Transverse colon (tissue), 4 donors: Measurements from ENCODE around the gene XXYLT1. TPM values are rescaled to one million over a fixed set of nuclear protein-coding genes. Genes with fewer than 3 reads are reported as not detected.

Experiments used
- DNase-seq: peaks from one replicate; pipeline ENCODE4 v3.0.0-alpha.2; 2019
- H3K27ac ChIP-seq, 4 donors: fragments of 200-600 bp; sonication (generic); 2 replicates each; pipeline ENCODE4 v1.5.1; 2016 to 2018; ENCODE audit warnings: inconsistent platforms in 4 of 4
- H3K27me3 ChIP-seq: fragments of 200-600 bp; sonication (generic); 2 replicates; pipeline ENCODE4 v1.5.1; 2017; ENCODE audit warnings: inconsistent platforms
- H3K36me3 ChIP-seq, 4 donors: fragments of 200-600 bp; sonication (generic); 2 replicates each; pipeline ENCODE4 v1.5.1; 2017 to 2019; ENCODE audit warnings: inconsistent platforms in 4 of 4
- H3K4me1 ChIP-seq, 4 donors: fragments of 200-600 bp; sonication (generic); 2 replicates each; pipeline ENCODE4 v1.5.1; 2017 to 2020; ENCODE audit warnings: inconsistent platforms in 4 of 4
- H3K4me3 ChIP-seq, 4 donors: fragments of 200-600 bp; sonication (generic); 1 replicate in 1 of 4; 2 replicates in 3 of 4; pipeline versions ENCODE4 v1.5.1 to v1.6.1; 2017 to 2019; ENCODE audit warnings: inconsistent platforms in 4 of 4
- H3K9me3 ChIP-seq, 2 donors: fragments of 200-600 bp; sonication (generic); 2 replicates each; pipeline ENCODE4 v1.5.1; 2017 to 2019; ENCODE audit warnings: inconsistent platforms in 2 of 2
- EP300 ChIP-seq: sonication (generic); formaldehyde crosslinking; IDR thresholded peaks from one replicate; pipeline ENCODE4 v1.6.1; 2017; ENCODE audit warnings: antibody characterized with exemption, low read depth
- POLR2A ChIP-seq: fragments of 450-650 bp; IDR thresholded peaks from one replicate; pipeline ENCODE4 v1.6.1; 2016; ENCODE audit warnings: antibody characterized with exemption, mild to moderate bottlenecking, moderate library complexity
- POLR2AphosphoS5 ChIP-seq, 3 donors: sonication (generic); formaldehyde crosslinking; IDR thresholded peaks; one replicate each; pipeline ENCODE4 v1.6.1; 2016; ENCODE audit warnings: antibody characterized with exemption in 3 of 3
- WGBS, 2 donors: methylation state at CpG; one replicate each; pipeline ENCODE4 v1.1.5; 2018; ENCODE audit warnings: low coverage in 1 of 2; 5-methylcytosine and 5-hydroxymethylcytosine counted together
- in situ Hi-C, 4 donors: fragments of 200-750 bp; cut with MboI; loops; one replicate each; pipeline versions ENCODE4 v1.15.0 to v1.15.1; 2017; ENCODE audit warnings: low sequenced_read_pairs in 3 of 4, low pct_ligation_motif_present in 1 of 4, low pct_unique_long_range_greater_than_20kb in 1 of 4
- intact Hi-C: fragments of 100-400 bp; cut with DNase I; formaldehyde crosslinking; loops from one replicate; pipeline ENCODE4 v1.15.1; 2023; ENCODE audit warnings: low total_unique reads
- total RNA-seq, 4 donors: library from RNA; depleted of rRNA; stranded (reverse); fragments of >200 nt; gene quantifications; one replicate each; pipeline ENCODE4 v1.1.0, GENCODE V29; 2016
- TF ChIP-seq, protein P1 (sequence below), 5 experiments: fragments of 200-600 bp in 3 of 5; fragments of 450-650 bp in 2 of 5; sonication (generic) in 3 of 5; IDR thresholded peaks; 1 replicate in 2 of 5; 2 replicates in 3 of 5; pipeline ENCODE4 v1.5.1; 2016 to 2017; ENCODE audit warnings: antibody characterized with exemption in 5 of 5, inconsistent platforms in 3 of 5, mild to moderate bottlenecking in 2 of 5, moderate library complexity in 1 of 5

The XXYLT1 gene
- total RNA-seq, 4 donors from 2014 or later: 3.0 to 10.0 (median 5.9) TPM

GRCh38 chr3:195286115-195286872 lies 15.3 kb upstream of the XXYLT1 start:
- intact Hi-C loops: no loop called here
- DNase-seq: no peak

DNA sequence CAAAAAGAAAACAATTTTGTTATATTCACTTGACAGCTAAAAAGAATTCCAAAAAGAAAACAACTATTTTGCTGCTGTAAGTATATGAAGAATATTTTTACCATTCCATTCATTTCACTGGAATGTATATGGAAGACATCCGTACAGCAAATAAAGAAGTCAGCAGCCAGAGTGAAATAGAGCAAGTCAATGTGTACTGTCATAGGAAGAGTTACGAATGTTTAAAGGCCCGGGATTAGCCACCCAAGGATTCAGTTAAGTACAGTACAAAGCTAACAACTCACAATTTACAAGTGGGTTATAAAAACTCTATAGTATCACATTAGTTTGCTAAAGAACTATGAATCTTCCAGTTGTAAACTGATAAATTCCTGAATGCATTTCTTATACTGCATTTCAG lies 14.4 kb upstream of the XXYLT1 start:
- Histone ChIP-seq H3K4me1 (peaks cover 0 to 34% (median 9%) of the 10 kb centered on the region in 4 donors), H3K9me3 (no peaks in the 10 kb centered on the region), H3K4me3 (no peak overlapping the region), H3K27me3 (no peaks in the 10 kb centered on the region), H3K36me3 (peaks cover 0 to 35% (median 5%) of the 10 kb centered on the region in 4 donors), H3K27ac (peak overlapping the region in 2 of 4 donors; percentile 47 to 56)
- no peak for DNase-seq
- WGBS, 2 donors: 62 to 66% methylated on average over 3 of the region's 3 CpGs
- in situ Hi-C loops: no loop called here
- TF ChIP-seq POLR2AphosphoS5 (IDR thresholded peaks at IDR 0.05) (no peak), EP300 (no peak), POLR2A (no peak)
- TF ChIP-seq, protein P1, sequence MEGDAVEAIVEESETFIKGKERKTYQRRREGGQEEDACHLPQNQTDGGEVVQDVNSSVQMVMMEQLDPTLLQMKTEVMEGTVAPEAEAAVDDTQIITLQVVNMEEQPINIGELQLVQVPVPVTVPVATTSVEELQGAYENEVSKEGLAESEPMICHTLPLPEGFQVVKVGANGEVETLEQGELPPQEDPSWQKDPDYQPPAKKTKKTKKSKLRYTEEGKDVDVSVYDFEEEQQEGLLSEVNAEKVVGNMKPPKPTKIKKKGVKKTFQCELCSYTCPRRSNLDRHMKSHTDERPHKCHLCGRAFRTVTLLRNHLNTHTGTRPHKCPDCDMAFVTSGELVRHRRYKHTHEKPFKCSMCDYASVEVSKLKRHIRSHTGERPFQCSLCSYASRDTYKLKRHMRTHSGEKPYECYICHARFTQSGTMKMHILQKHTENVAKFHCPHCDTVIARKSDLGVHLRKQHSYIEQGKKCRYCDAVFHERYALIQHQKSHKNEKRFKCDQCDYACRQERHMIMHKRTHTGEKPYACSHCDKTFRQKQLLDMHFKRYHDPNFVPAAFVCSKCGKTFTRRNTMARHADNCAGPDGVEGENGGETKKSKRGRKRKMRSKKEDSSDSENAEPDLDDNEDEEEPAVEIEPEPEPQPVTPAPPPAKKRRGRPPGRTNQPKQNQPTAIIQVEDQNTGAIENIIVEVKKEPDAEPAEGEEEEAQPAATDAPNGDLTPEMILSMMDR (IDR thresholded peaks at IDR 0.05): no peak
- intact Hi-C loops: no loop called here

More at GRCh38 chr3:195286115-195286872, 15.3 kb upstream of the XXYLT1 start:
- Histone ChIP-seq H3K27me3 (no peaks in the 10 kb centered on the region), H3K9me3 (no peaks in the 10 kb centered on the region), H3K4me3 (no peak overlapping the region), H3K4me1 (peaks cover 0 to 34% (median 9%) of the 10 kb centered on the region in 4 donors), H3K36me3 (peaks cover 0 to 36% (median 5%) of the 10 kb centered on the region in 4 donors), H3K27ac (peak overlapping the region in 2 of 4 donors; percentile 9 to 47)
- in situ Hi-C loops: no loop called here
- WGBS, 2 donors: 36 to 43% methylated on average over 4 of the region's 4 CpGs
- TF ChIP-seq EP300 (no peak), POLR2AphosphoS5 (IDR thresholded peaks at IDR 0.05) (no peak), POLR2A (no peak)
- TF ChIP-seq, protein P1 (IDR thresholded peaks at IDR 0.05): no peak

DNA sequence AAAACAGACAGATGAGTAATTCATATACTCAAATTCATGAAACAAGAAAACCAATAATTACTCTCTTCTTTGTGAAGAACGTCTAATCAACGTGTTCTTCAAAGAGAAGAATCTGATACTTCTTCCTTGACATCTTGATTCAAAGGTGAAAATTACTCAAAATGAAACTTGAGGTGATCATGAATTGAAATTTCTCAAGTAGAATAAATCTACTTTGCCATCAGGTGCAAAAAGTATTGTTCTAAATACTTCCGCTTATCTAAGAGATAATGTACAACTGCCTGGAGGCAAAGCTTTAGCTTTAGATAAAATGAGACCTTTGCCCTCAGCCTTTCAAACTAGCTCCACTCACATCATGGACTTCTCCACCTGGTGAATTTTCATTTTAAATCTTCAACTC lies 13.9 kb upstream of the XXYLT1 start:
- no peak for DNase-seq
- peak overlapping the region in 2 of 4 donors; percentile 47 to 56 for H3K27ac ChIP-seq
- peaks cover 0 to 32% (median 5%) of the 10 kb centered on the region in 4 donors for H3K36me3 ChIP-seq
- intact Hi-C loops (no loop called here), in situ Hi-C loops (no loop called here)
- no peak for TF ChIP-seq EP300
- no peak for TF ChIP-seq POLR2A
- TF ChIP-seq, protein P1 (IDR thresholded peaks at IDR 0.05): no peak
- 34 to 57% methylated on average over 3 of the region's 3 CpGs for WGBS, 2 donors
- H3K27me3 ChIP-seq: no peaks in the 10 kb centered on the region
- H3K4me3 ChIP-seq: no peak overlapping the region
- peaks cover 0 to 34% (median 9%) of the 10 kb centered on the region in 4 donors for H3K4me1 ChIP-seq
- no peaks in the 10 kb centered on the region for H3K9me3 ChIP-seq

DNA sequence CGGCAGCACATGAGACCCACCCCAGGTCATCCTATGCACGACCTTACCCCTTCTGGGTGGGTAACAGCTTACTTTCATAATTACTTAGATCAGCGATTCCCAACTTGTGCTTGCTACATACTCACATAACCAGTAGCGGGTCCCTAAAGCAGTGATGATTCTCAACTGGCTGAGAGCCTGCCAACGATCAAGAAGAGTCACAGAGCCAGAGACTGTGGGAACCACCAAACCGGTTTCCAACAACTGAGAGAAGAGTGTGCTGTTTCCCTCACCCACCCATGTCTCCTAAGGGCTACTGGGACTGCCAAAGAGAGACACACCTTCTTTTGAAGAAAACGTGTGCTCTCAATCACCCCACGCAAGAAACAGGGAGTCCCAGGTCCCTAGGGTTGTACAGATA lies 12.0 kb upstream of the XXYLT1 start:
- DNase-seq: no peak
- H3K36me3 ChIP-seq: peaks cover 0 to 20% (median under 1%) of the 10 kb centered on the region in 4 donors
- no peaks in the 10 kb centered on the region for H3K27me3 ChIP-seq
- intact Hi-C loops: no loop called here
- TF ChIP-seq POLR2A (no peak), POLR2AphosphoS5 (IDR thresholded peaks at IDR 0.05) (no peak), EP300 (no peak)
- TF ChIP-seq, protein P1 (IDR thresholded peaks at IDR 0.05): no peak
- peaks cover 0 to 34% (median 9%) of the 10 kb centered on the region in 4 donors for H3K4me1 ChIP-seq
- H3K27ac ChIP-seq: no peak overlapping the region
- in situ Hi-C loops: no loop called here
- no peak overlapping the region for H3K4me3 ChIP-seq
- 43 to 57% methylated on average over 4 to 8 of the region's 8 CpGs for WGBS, 2 donors
- no peaks in the 10 kb centered on the region for H3K9me3 ChIP-seq
